Amygdala (tissue), 56 donors: ENCODE measurements around the gene CCDC91.

Experiments used
- DNase-seq, 56 donors: peaks; one replicate each; lab custom pipeline; 2025; lab: John Stamatoyannopoulos, UW

The CCDC91 gene

DNA sequence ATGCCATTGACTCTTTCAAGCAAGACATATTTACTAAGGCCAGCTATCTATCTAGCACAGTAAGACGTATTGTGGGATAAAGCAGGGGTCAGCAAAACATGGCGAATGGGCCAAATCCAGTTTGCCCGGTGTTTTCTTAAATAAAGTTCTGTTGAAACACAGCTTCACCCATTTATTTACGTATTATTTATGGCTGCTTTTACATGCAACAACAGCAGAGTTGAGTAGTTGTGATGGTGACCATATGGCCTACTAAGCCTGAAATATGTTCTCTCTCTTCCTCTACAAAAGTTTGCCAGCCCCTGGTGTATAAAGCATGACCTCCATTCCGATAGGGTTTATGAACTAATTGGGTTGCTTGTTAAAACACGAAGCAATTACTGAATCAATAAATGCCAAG is 322.1 kb downstream of the CCDC91 start:
- DNase-seq = no peak

DNA sequence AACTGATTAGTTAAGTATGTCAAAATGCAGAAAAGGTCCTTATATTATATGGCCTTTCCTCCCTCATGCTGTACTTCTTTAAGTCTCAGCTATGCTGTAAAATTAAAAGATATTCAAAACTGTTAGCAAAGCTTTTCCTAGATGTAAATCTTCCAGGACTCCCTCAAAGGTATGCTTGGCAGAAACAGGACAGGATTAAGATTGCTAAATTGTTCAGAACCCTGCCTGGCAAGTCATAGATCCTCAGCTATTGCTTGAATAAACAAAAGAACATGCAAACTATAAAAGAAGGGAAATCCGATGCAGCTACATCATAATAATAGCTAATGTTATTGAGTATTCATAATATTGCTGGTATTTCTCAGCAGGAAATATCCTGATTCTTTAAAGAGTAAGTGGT is 322.6 kb downstream of the CCDC91 start:
- no peak for DNase-seq

DNA sequence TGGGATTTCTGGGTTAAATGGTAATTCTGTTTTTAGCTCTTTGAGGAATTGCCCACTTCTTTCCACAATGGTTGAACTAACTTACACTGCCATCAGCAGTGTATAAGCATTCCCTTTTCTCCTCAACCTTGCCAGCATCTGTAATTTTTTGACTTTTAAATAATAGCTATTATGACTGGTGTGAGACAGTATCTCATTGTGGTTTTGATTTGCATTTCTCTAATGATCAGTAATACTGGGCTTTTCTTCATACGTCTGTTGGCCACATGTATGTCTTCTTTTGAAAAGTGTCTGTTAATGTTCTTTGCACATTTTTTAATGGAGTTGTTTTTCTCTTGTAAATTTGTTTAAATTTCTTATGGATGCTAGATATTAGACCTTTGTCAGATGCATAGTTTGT is 323.7 kb downstream of the CCDC91 start:
- DNase-seq = no peak

DNA sequence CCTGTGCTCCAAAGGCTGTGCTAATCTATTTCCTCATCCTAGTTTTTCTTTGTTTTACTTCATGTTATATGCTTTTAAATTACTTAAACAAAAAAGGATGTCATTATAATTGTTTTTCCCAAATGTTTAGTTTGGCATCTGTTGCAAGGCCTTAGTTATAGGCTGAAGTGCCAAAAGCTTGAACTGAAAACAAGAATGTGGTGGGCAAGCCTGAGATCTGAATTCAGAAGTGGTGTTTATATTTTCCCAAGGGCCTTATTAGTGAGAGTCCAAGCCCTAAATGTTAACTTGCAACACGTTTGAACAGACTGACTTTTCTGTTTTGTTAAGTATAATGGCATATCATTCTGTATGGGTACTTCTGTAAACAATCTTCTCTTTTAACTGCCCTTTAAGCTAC is 326.8 kb downstream of the CCDC91 start:
- DNase-seq = no peak

DNA sequence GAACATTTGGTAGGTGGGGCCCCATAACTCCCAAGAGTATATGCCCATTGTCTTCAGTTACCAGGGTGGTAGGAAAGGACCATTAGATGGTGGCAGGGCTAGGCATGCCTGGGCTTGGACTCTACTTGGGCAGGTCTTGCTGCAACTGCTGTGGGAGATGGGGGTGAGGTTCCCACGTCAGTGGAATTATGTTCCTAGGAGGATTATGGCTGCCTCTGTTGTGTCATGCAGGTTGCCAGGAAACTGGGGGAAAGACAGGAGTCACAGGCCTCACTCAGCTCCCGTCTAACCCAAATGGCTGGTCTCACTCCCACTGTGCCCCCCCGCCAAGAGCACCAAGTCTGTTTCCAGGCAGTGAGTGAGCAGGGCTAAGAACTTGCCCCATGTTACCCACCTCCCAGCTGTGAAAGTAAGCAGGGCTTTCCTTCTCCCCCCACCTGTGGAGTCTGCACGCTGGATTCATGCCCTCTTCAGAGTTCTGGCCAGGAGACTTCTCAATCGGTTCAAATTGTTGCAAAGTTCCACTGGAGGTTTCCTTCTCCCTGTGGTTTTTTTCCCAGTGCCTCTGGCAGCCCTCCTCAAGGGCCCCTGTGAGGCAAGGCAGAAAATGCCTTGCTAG is 337.5 kb downstream of the CCDC91 start:
- no peak for DNase-seq

DNA sequence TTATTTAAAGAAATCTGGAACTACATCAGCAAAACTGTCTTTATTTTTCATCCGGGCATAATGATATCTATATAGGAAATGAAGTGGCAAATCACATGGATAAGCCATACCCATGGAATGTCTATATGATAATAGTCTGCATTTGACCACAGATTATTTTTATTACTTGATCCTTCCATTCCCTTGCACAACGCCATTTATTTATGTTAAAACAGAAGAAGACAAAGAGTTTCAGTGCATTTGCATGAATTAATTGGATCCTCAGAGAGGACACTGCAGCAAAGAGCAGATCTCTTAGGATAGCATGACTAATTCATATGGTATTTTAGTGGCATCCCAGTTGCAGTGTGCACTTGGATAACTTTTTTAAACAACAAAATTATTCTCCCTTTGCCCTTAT is 345.0 kb downstream of the CCDC91 start:
- DNase-seq = no peak

DNA sequence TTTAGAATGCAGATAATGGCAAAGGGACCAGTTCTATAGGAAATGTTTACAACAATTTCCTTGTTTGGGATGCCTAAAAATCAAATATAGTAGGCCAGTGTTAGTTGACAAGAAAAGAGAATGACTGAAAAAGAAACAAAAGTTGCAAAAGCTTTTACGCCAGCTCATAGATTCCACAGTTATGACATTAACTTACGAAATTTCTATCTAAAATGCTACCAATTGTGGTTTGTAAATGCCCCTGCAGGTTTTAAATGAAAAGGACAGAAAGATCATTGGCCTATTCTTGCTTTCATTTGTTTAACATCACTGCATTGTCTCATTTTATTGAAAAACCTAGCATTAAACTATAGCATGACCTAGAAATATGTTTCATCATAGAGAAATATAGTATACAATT is 345.8 kb downstream of the CCDC91 start:
- DNase-seq = no peak

DNA sequence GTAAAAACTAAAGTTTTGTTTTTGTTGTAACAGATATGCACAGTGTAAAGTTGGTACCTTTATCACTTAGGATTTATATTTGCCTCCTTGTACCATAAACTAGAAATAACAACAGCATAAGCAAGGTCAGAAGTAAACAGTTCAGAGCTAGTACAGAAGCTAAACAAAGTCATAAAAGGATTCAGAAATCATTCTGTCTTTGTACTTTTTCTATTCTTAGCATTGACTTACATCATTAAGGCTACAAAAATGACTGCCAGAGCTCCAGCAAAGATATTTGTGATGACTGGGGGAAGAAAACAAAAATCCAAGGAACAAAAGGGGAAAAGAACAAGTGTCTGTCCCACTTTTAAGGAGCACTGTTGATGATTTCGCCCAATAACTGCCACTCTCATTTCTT is 347.2 kb downstream of the CCDC91 start:
- no peak for DNase-seq

DNA sequence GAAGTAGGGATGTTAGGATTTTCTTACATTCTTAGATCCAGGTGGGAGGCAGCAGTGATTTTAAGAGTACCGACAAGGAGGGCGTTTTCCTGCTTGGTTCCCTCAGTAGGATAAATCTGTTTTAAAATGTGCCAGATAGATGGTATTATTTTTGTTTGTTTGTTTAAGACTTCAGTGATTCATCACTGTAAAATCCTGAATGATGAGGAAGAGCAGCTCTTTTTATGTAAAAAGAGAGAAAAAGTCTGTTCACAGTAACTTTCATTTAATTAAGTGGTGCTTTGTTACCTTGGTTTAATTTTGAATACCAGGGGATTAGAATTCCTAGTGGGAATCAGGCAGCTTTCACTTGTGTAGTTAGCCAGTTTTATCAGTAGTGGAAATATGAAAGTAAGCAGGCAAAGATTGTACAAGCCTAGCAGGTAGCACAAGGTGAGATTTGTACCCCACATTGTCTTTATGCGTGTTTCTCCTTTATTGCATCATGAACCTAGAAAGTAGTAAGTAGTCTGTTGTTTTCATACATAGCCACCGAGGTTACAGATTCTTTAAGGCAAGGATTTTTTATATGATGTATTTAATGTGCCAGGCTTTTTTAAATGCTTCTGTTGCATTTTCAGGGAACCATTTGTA is 349.6 kb downstream of the CCDC91 start:
- no peak for DNase-seq

DNA sequence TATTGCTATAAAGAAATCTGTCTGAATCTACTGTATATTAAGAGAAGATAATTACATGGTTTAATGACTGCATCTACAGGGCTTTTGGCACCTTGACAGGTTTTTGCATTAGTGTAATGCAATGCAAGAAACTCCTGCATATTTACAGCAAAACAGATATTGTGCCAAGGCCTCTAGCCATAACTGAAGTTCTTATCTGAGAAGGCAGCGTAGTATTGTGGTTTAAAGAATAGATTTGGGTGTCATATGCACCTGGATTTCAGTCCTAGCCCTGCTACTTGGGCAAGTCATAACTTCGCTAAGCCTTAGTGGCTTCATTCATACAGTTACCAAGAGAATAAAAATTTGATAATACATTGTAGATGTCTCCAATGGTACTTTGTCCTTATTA is 350.1 kb downstream of the CCDC91 start:
- no peak for DNase-seq

DNA sequence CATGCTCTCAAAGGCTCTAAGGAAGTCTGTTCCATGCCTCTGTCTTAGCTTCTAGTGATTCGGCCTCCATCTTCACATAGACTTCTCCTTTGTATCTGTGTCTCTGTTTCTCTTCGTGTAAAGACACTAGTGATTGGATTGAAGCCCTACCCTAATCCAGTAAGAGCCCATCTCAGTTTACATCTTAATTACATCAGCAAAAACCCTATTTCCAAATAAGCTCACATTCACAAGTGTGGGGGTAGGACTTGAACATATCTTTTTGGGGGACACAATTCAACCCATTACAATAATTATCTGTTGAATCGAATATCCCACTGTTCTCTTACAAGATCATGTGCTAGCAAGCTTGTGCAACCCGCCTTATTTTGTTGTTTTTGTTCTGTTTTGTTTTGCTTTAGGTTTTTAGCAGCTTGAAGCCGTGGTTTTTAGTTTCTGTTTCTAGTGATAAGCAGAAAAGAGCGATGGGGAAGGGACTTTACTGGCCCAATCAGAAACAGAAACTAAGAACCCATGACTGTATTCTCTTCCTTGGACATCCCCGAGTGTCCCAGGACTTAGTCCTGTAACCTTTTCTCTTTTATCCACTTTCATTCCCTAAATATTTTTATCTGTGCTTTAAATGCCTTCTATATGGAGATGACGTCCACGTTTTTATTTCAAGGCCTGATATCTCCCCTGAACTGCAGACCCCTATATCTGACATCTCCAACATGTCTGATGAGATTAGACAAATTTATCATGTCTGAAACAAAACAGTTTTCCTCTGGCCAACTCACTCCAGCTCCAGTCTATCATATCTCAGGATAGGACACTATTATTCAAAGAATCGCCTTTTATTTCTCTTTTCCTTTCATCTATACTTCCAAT is 353.0 kb downstream of the CCDC91 start:
- no peak for DNase-seq

DNA sequence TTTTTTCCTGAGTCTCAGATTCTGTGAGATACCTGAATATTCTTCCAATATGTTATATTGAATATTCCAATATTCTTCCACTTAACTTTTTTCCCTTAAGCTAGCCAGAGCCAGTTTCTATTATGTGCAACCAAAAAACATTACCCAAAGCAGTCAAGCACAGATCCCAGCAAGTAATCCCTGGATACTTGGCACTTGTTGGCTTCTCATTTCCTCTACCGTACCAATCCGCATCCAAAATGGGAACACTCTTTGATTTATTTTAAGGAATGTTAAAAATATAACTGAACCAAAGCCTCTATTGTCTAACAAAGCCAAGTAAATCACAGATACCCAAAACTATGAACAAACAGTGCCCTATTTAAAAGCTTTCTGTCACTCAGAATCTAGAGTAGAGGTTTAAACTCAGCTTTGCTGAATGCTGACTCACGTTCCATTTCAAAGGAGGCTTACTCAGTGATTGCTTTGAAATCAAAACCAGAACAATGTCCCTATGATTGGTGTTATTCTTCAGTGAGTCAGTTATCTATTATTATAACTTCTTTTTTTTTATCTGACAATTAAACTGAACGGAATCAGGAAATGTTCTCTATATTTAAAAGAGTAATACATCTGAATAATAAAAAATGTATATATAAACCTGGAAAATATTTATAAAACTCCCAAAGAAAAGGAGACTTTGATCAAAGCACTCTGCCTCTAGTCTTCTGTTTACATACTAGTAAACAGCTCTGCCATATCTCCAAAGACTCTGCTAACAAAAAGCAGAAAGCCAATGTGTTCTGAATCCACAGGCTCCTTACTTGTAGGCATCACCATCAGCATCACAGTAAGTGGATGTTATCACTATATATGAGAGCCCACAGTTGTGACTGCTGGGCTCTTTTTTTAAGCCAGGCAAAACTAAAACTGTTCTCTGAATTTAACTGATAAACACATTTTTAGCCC is 360.8 kb downstream of the CCDC91 start:
- DNase-seq = no peak

DNA sequence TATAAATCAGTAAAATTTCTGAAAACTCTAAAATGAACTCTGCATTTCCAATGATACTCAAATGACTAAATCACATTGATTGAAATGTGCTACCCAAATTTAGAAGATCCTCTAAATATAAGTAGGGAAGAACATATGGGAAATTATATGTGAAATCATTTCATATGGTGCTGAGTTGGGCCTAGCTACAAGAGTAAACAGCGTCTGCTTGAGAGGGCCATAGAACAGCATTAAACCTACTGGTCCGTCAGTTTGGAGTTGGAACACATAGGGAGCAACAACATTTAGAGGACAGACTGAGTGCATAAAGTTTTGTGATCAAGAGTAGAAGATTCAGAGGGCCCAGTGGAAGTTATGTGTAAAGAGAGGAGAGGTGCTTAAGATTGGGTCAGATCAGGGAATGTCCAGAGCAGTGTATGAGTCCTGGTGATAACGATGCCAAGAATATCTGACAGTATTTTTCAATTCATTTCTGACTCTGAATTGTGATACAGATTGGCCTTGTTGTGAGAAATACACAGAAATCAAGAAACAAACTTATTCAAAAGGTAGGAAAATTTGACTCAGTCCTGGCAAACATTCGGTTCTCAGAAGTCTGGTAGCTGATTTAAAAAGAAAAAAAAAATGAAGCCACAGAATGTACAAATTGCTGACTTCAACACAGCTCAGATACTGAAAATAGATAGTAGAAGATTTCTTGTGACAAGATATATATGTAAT is 362.2 kb downstream of the CCDC91 start:
- DNase-seq = no peak

DNA sequence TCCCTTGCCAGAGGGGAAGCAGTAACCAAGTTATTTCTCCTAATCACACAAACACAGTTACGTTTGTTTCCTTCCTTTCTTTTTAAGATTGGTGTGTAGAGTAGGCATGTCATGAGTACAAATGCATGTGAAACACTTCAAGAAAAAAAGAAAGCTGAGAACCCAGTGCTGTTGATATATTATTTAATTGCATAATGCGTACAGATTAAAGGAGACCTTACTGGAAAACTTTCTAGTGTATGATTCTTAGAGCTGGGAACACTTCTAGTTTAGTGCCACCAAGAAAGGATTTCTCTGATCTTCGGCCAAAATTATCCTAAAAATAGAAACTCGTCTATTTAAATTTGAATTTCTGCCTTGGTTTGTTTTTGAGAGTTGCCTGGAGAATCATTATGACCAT is 365.5 kb downstream of the CCDC91 start:
- no peak for DNase-seq

DNA sequence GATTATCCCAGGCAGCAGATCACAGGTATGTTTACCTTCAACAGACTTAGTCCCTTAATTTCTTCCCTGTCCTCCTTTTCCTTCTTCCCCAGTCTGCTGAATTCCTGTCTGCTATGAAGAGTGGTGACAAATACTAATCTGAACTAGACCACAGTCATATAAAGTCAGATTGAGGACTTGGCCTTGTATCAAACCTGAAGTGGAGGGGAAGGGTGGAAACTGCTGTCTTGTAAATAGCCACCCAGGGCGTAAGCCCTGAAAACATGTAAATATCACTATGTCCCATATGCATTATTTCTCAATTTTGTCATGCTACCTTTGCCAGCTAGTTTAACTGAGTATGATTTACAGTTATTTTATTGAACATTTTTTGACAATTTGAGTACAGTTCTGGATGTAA is 368.0 kb downstream of the CCDC91 start:
- DNase-seq = no peak

DNA sequence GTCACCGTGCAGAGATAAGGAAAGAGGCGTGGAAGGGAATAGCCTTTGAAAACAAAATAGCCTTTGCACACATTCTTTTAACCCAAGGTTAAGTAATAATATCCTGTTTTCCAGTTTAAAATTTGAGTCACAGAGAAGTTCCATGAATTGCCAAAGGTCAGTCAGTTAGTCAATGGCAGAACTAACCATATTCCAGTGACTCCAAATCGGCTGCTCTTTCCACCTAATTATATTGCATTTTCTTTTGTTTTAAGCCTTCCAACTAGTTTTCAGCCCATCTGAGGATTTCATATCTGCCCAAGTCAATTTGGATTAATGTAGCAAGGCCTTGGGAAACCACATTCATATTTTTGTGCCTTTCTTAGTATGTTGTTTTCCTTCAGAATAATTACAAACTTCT is 373.0 kb downstream of the CCDC91 start:
- no peak for DNase-seq

DNA sequence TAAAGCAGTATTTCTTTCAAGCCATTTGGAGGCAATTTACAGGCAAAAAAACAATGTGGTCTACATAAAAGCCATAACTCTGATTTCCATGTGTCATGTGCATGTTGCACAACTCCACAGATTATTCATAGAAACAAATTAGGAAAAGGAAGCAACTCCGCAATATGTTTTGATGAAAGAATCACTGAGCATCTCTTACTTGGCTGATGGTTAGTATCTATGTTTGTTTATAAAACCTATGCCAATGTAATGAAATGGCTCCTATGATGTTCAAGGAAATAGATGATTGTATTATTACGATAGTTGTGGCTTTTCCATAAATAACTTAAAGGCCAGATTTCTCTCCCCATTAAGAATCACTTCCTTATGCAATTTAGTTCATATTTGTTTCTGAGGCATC is 373.7 kb downstream of the CCDC91 start:
- no peak for DNase-seq

DNA sequence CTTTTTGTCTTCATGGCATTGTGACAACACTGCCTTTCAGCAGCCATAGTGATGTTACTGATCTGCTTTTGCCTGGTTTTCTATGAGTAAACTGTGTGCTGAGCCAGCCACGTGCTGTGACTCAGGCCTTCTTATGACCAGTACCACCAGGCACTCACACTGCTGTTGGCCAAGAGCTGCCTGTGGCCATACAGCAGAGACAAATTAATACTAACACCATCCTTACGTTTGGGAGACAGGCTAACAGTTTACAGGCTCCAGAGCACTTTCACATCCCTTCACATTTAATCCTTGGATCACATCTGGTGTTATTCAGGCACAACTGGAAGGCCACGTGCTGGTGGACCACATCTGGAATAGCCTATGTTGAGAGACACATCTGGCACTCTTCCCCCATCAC is 377.9 kb downstream of the CCDC91 start:
- DNase-seq = no peak

DNA sequence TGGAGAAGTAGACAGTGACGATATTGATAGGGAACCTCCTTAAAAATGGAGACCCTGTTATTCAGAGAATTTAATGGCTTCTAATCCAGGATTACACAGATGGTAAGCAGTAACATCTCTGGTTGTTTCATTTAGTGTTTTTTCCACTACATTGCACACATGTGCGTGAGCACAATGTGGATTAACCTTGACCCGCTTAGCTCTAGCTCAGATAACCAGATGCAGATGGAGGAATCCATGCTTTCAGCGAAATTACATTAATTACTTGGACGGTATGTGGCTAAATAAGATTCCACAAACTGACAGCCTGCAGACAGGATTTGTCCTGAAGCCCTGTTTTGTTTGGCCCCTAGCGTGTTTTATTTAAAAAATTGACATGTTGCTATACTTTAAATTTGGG is 378.4 kb downstream of the CCDC91 start:
- DNase-seq = no peak
